Stimulated activated CD8-positive, alpha-beta memory T cell treated with anti-CD3 and anti-CD28 coated beads, Interleukin-7, amount 100 ng/mL, for 4 hours (primary cell): ENCODE data around the gene UPK3A.
"Not testable (repeated sequence)": the region's sequence is repeated elsewhere in the genome, so short reads cannot be mapped to it uniquely, and the experiment has no call there.

Experiments
- DNase-seq, 2 donors: peaks; one replicate each; pipeline ENCODE4 v3.0.0-alpha.2; 2020; ENCODE audit warnings: low read depth in 2 of 2

Gene UPK3A

GRCh38 chr22:45309422-45310227, 24.9 kb downstream of the UPK3A start, which contains the start of gene FAM118A:
TSS of gene FAM118A (plus strand) at chr22:45309934. CDS start at chr22:45322380, 12,446 bp downstream.
- DNase-seq: peak; percentile 85 to 94

GRCh38 chr22:45310331-45310976, 25.7 kb downstream of the UPK3A start:
- no peak for DNase-seq

GRCh38 chr22:45310977-45311531, 26.3 kb downstream of the UPK3A start:
- no peak for DNase-seq

- DNase-seq: no peak
Measured at GRCh38 chr22:45312415-45312814, 27.7 kb downstream of the UPK3A start.

- no peak for DNase-seq
Measured at GRCh38 chr22:45312856-45313255, 28.1 kb downstream of the UPK3A start.

GRCh38 chr22:45314054-45314721, 29.4 kb downstream of the UPK3A start:
- DNase-seq: no peak

GRCh38 chr22:45314786-45315185, 30.0 kb downstream of the UPK3A start:
- no peak for DNase-seq

- no peak for DNase-seq
Measured at GRCh38 chr22:45316796-45317526, 32.2 kb downstream of the UPK3A start.

GRCh38 chr22:45317551-45318167, 32.9 kb downstream of the UPK3A start:
- no peak for DNase-seq

- DNase-seq: peak; percentile 77 to 86
Measured at GRCh38 chr22:45318168-45318557, 33.4 kb downstream of the UPK3A start.

GRCh38 chr22:45318558-45319323, 34.0 kb downstream of the UPK3A start:
- peak; percentile 22 to 33 for DNase-seq

GRCh38 chr22:45319324-45319685, 34.6 kb downstream of the UPK3A start:
- DNase-seq: no peak

- DNase-seq: no peak
Measured at GRCh38 chr22:45320357-45320976, 35.7 kb downstream of the UPK3A start.

- DNase-seq: no peak
Measured at GRCh38 chr22:45321827-45322226, 37.1 kb downstream of the UPK3A start.

- DNase-seq: no peak
Measured at GRCh38 chr22:45322873-45323525, 38.2 kb downstream of the UPK3A start.

GRCh38 chr22:45323695-45324094, 38.9 kb downstream of the UPK3A start:
- no peak for DNase-seq

- DNase-seq: no peak
Measured at GRCh38 chr22:45324311-45324711, 39.6 kb downstream of the UPK3A start.

GRCh38 chr22:45328261-45328660, 43.5 kb downstream of the UPK3A start:
- DNase-seq: not testable (repeated sequence)

- no peak for DNase-seq
Measured at GRCh38 chr22:45328822-45329529, 44.2 kb downstream of the UPK3A start.
